Neural cell (in vitro differentiated cells): ENCODE data around the gene WNK2. TPM values are rescaled to one million over a fixed set of nuclear protein-coding genes. Genes with fewer than 3 reads are reported as not detected.

Experiments used
- H2AFZ ChIP-seq: fragments of 200-600, 300-800 bp; sonication (generic), shearing (Covaris generic); 2 replicates; pipeline ENCODE4 v1.6.0; 2014; ENCODE audit warnings: low read depth, mild to moderate bottlenecking, antibody characterized with exemption, low read length, moderate library complexity
- H3F3A ChIP-seq: fragments of 200-600 bp; shearing (Covaris generic); 2 replicates; pipeline ENCODE4 v1.6.1; 2016; ENCODE audit warnings: mild to moderate bottlenecking, moderate library complexity, mixed read lengths, antibody characterized with exemption, low read length; ENCODE audit not compliant: insufficient read depth, poor library complexity, severe bottlenecking
- H3K27ac ChIP-seq: fragments of 200-600, 300-800 bp; sonication (generic), shearing (Covaris generic); 2 replicates; pipeline ENCODE4 v1.5.1; 2014; ENCODE audit warnings: mild to moderate bottlenecking, low read length, moderate library complexity
- H3K27me3 ChIP-seq: fragments of 300-800, 200-600 bp; sonication (generic), shearing (Covaris generic); 2 replicates; pipeline ENCODE4 v1.6.0; 2014; ENCODE audit warnings: mild to moderate bottlenecking, low read depth, low read length, moderate library complexity; ENCODE audit not compliant: insufficient read depth
- H3K36me3 ChIP-seq: fragments of 300-800, 200-600 bp; sonication (generic), shearing (Covaris generic); 2 replicates; pipeline ENCODE4 v1.5.1; 2014; ENCODE audit warnings: mild to moderate bottlenecking, antibody characterized with exemption, low read length, moderate library complexity; ENCODE audit not compliant: insufficient read depth
- H3K4me2 ChIP-seq: fragments of 300-800, 200-600 bp; sonication (generic), shearing (Covaris generic); 2 replicates; pipeline ENCODE4 v1.6.0; 2014; ENCODE audit warnings: mild to moderate bottlenecking, low read length
- H3K4me3 ChIP-seq: fragments of 300-800, 200-600 bp; sonication (generic), shearing (Covaris generic); 2 replicates; pipeline ENCODE4 v1.5.1; 2014; ENCODE audit warnings: mild to moderate bottlenecking, low read length, moderate library complexity
- H3K79me2 ChIP-seq: fragments of 200-600 bp; shearing (Covaris generic); replicated peaks from 2 replicates; pipeline ENCODE4 v1.6.0; 2014; ENCODE audit warnings: mild to moderate bottlenecking, low read length, moderate library complexity; ENCODE audit not compliant: insufficient read depth
- H3K9ac ChIP-seq: fragments of 300-800, 200-600 bp; sonication (generic), shearing (Covaris generic); 2 replicates; pipeline ENCODE4 v1.6.1; 2016; ENCODE audit warnings: mild to moderate bottlenecking, low read length, mixed read lengths
- H3K9me2 ChIP-seq: fragments of 200-600 bp; shearing (Covaris generic); 2 replicates; pipeline ENCODE4 v1.6.1; 2016; ENCODE audit warnings: mild to moderate bottlenecking, low read length, mixed read lengths; ENCODE audit not compliant: insufficient read depth
- H3K9me3 ChIP-seq: fragments of 200-600, 300-800 bp; sonication (generic), shearing (Covaris generic); 2 replicates; pipeline ENCODE4 v1.6.1; 2016; ENCODE audit warnings: mild to moderate bottlenecking, mixed run types, low read length, moderate library complexity, mixed read lengths
- H4K20me1 ChIP-seq: fragments of 200-600 bp; shearing (Covaris generic); 2 replicates; pipeline ENCODE4 v1.6.1; 2016; ENCODE audit warnings: mild to moderate bottlenecking, mixed run types; ENCODE audit not compliant: insufficient read depth
- CTCF ChIP-seq: fragments of 450-650 bp; IDR thresholded peaks from 2 replicates; pipeline ENCODE4 v1.5.1; 2014; ENCODE audit warnings: antibody characterized with exemption, mild to moderate bottlenecking, moderate library complexity; ENCODE audit not compliant: poor library complexity, severe bottlenecking
- EP300 ChIP-seq: fragments of 450-650 bp; conservative IDR thresholded peaks from 2 replicates; pipeline ENCODE4 v1.6.1; 2014; ENCODE audit warnings: antibody characterized with exemption, mild to moderate bottlenecking, moderate library complexity; ENCODE audit not compliant: poor library complexity, severe bottlenecking
- EZH2 ChIP-seq: fragments of 200-600, 300-800 bp; shearing (Covaris generic), sonication (generic); IDR thresholded peaks from 2 replicates; pipeline ENCODE4 v1.6.1; 2014; ENCODE audit warnings: antibody characterized with exemption, low read length, borderline replicate concordance, mild to moderate bottlenecking; ENCODE audit not compliant: insufficient read depth, poor library complexity, severe bottlenecking
- MXI1 ChIP-seq: fragments of 450-650 bp; conservative IDR thresholded peaks from 2 replicates; pipeline ENCODE4 v1.6.1; 2014; ENCODE audit warnings: antibody characterized with exemption, mild to moderate bottlenecking; ENCODE audit not compliant: poor library complexity, severe bottlenecking
- POLR2AphosphoS5 ChIP-seq: IDR thresholded peaks from 2 replicates; pipeline ENCODE4 v1.6.1; 2012
- RAD21 ChIP-seq: fragments of 450-650 bp; conservative IDR thresholded peaks from 2 replicates; pipeline ENCODE4 v1.6.1; 2014; ENCODE audit warnings: antibody characterized with exemption, mild to moderate bottlenecking, moderate library complexity
- REST ChIP-seq: IDR thresholded peaks from 2 replicates; pipeline ENCODE4 v1.6.1; 2012; ENCODE audit warnings: borderline replicate concordance
- SMC3 ChIP-seq: fragments of 450-650 bp; conservative IDR thresholded peaks from 2 replicates; pipeline ENCODE4 v1.6.1; 2014; ENCODE audit warnings: antibody characterized with exemption, mild to moderate bottlenecking, moderate library complexity; ENCODE audit not compliant: poor library complexity
- TAF1 ChIP-seq: IDR thresholded peaks from 2 replicates; pipeline ENCODE4 v1.6.1; 2012; ENCODE audit warnings: low read depth
- polyA plus RNA-seq: library from polyadenylated mRNA; depleted of rRNA; stranded (reverse); fragments of >200 nt; gene quantifications from 2 replicates; pipeline ENCODE4 v1.2.3, GENCODE V29; 2014

Gene WNK2
- polyA plus RNA-seq, 1 donor from 2014 or later, result 37.1 TPM

GRCh38 chr9:93308158-93308602 lies 124.2 kb downstream of the WNK2 start:
- H3K4me2 ChIP-seq, result no peak overlapping the region

DNA sequence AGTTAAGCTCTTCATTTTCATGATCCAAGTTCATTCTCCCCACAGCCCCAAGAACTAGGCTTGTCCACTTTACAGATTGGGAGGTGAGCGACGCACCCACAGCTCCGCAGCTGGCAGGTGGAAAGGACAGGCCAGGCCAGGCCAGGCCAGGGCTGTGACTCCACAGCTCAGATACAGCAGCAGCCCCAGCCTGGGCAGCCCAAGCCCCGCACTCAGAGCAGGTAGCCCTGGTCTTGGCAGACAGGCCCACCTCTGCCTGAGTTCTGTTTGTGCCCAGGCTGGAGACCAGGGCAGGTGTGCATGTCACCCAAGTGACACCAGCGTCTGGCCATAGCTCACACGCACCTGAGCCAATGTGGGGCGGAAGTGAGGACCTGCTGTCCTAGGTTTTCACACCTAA lies 124.7 kb downstream of the WNK2 start:
- Histone ChIP-seq H4K20me1 (no peaks in the 10 kb centered on the region), H3K9me3 (no peaks in the 10 kb centered on the region), H2AFZ (no peak overlapping the region), H3K4me2 (no peak overlapping the region), H3K9me2 (no peaks in the 10 kb centered on the region), H3K9ac (no peak overlapping the region), H3F3A (no peaks in the 10 kb centered on the region), H3K79me2 (no peaks in the 10 kb centered on the region), H3K4me3 (no peak overlapping the region), H3K27ac (no peak overlapping the region), H3K36me3 (no peaks in the 10 kb centered on the region), H3K27me3 (no peaks in the 10 kb centered on the region)
- TF ChIP-seq SMC3, result no peak
- TF ChIP-seq EZH2, result no peak
- TF ChIP-seq CTCF, result no peak
- TF ChIP-seq RAD21, result no peak
- TF ChIP-seq EP300, result no peak
- TF ChIP-seq MXI1, result no peak

More at GRCh38 chr9:93308158-93308602, 124.2 kb downstream of the WNK2 start:
- H3K4me3 ChIP-seq, result no peak overlapping the region
- no peaks in the 10 kb centered on the region for H4K20me1 ChIP-seq
- no peaks in the 10 kb centered on the region for H3K9me3 ChIP-seq
- H3K9ac ChIP-seq, result no peak overlapping the region
- no peaks in the 10 kb centered on the region for H3K9me2 ChIP-seq
- no peaks in the 10 kb centered on the region for H3K79me2 ChIP-seq
- H3F3A ChIP-seq, result no peaks in the 10 kb centered on the region
- no peak overlapping the region for H2AFZ ChIP-seq
- no peaks in the 10 kb centered on the region for H3K27me3 ChIP-seq
- TF ChIP-seq MXI1, result no peak
- no peak for TF ChIP-seq RAD21
- TF ChIP-seq SMC3, result no peak
- TF ChIP-seq TAF1, result no peak
- no peak for TF ChIP-seq EZH2
- TF ChIP-seq CTCF, result no peak
- TF ChIP-seq EP300, result no peak
- no peak for TF ChIP-seq POLR2AphosphoS5
- TF ChIP-seq REST, result no peak
- H3K36me3 ChIP-seq, result no peaks in the 10 kb centered on the region
- H3K27ac ChIP-seq, result no peak overlapping the region
